ENCODE measurements around the gene OR2C1.

OR2C1 gene

DNA sequence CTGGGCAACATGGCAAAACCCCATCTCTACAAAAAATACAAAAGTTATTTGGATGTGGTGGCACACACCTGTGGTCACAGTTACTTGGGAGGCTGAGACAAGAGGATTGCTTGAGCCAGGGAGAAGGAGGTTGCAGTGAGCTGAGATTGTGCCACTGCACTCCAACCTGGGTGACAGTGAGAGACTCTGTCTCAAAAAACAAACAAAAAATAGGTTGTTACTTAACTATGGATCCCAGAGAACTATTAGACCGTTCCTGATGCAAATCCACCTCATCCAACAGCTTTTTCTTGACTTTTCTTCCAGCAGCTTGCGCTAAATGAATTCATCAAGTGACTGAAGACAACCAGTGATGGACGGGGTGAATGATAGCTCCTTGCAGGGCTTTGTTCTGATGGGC, at the start of gene OR2C1:
Gene OR2C1, plus strand, starts transcription at position 301 of the 400 bp plus-strand sequence. Its CDS starts 52 bp downstream, at position 353.
- H3K27me3 Mint-ChIP-seq (ENCODE audit: low read depth, poor library complexity): peaks cover 50% of the 10 kb centered on the region
- H3K27ac Mint-ChIP-seq: no peak within 1 kb of the TSS
- H3K4me1 Mint-ChIP-seq: no peaks in the 10 kb centered on the region
- no peak for DNase-seq
- H3K9me3 Mint-ChIP-seq: peaks cover 56% of the 10 kb centered on the region
- TF ChIP-seq, protein P1, sequence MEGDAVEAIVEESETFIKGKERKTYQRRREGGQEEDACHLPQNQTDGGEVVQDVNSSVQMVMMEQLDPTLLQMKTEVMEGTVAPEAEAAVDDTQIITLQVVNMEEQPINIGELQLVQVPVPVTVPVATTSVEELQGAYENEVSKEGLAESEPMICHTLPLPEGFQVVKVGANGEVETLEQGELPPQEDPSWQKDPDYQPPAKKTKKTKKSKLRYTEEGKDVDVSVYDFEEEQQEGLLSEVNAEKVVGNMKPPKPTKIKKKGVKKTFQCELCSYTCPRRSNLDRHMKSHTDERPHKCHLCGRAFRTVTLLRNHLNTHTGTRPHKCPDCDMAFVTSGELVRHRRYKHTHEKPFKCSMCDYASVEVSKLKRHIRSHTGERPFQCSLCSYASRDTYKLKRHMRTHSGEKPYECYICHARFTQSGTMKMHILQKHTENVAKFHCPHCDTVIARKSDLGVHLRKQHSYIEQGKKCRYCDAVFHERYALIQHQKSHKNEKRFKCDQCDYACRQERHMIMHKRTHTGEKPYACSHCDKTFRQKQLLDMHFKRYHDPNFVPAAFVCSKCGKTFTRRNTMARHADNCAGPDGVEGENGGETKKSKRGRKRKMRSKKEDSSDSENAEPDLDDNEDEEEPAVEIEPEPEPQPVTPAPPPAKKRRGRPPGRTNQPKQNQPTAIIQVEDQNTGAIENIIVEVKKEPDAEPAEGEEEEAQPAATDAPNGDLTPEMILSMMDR (IDR thresholded peaks at IDR 0.05): no peak
- H3K4me3 Mint-ChIP-seq: no peak within 1 kb of the TSS
- H3K36me3 Mint-ChIP-seq (ENCODE audit: low read depth): no peaks in the 10 kb centered on the region

DNA sequence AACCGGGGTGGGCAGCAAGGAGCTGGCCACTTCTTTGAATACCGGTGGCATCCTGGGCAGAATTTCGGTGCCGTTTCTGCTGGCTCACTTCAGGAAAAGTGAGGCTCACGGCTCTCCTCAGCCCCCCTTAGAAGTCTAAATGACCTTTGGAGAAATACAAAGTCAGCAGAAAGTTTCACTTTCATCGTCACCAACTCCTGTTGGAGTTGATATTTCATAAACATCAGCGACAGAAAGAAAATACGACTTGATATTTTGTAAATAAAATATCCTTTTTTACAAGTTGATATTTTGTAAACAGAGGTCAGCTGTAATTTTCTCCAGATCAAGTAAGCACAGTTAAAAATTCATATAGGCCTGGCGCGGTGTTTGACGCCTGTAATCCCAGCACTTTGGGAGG, 49.6 kb upstream of the OR2C1 start:
- Mint-ChIP-seq H3K4me3 (peak overlapping the region; percentile 79), H3K36me3 (ENCODE audit: low read depth) (peaks cover 91% of the 10 kb centered on the region), H3K27ac (no peak overlapping the region), H3K4me1 (peaks cover 5% of the 10 kb centered on the region), H3K27me3 (ENCODE audit: low read depth, poor library complexity) (peaks cover 6% of the 10 kb centered on the region), H3K9me3 (peaks cover 98% of the 10 kb centered on the region)
- TF ChIP-seq, protein P1 (IDR thresholded peaks at IDR 0.05): no peak
- DNase-seq: no peak

DNA sequence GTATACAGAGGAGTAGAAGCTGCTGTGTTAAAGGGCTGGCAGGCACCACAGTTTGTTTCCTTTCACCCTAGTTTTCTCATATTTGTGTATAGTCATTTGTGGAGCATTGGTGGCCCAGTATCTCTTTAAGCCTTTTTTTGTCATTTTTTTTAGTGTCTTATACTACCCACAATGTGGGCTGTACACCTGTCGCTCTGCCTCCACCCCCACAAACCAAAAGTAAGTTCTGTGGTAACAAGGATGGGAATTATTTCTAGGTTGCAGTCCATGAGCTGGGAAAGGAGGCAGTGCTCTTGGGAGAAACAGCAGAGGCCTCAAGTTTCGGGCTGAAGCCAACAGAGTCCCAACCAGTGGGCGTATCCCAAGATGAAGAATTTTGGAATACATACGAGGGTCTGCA, 44.2 kb upstream of the OR2C1 start:
- TF ChIP-seq, protein P1 (IDR thresholded peaks at IDR 0.05): no peak
- no peak overlapping the region for H3K27ac Mint-ChIP-seq
- no peak overlapping the region for H3K4me3 Mint-ChIP-seq
- no peaks in the 10 kb centered on the region for H3K4me1 Mint-ChIP-seq
- peaks cover 100% of the 10 kb centered on the region for H3K36me3 Mint-ChIP-seq (ENCODE audit: low read depth)
- peaks cover 10% of the 10 kb centered on the region for H3K27me3 Mint-ChIP-seq (ENCODE audit: low read depth, poor library complexity)
- no peak for DNase-seq
- H3K9me3 Mint-ChIP-seq: peaks cover 100% of the 10 kb centered on the region

DNA sequence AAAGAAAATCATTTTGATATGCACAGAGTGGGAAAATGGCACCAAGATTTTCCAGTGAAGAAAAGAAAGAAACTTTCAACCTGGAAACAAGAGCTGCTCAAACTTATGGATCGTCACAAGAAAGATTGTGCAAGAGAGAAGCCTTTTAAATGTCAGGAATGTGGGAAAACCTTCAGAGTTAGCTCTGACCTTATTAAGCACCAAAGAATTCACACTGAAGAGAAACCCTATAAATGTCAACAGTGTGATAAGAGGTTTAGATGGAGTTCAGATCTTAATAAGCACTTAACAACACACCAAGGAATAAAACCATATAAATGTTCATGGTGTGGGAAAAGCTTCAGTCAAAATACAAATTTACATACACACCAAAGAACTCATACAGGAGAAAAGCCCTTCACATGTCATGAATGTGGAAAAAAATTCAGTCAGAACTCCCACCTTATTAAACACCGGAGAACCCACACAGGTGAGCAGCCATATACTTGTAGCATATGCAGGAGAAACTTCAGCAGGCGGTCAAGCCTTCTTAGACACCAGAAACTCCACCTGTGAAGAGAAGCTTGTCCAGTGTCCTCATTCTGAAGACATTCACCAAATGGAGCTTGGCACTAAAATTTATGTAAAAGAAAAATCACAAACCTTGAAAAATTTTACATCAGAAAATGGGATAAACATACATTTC, 38.2 kb upstream of the OR2C1 start:
- H3K27ac Mint-ChIP-seq: no peak overlapping the region
- peaks cover 83% of the 10 kb centered on the region for H3K36me3 Mint-ChIP-seq (ENCODE audit: low read depth)
- H3K9me3 Mint-ChIP-seq: peaks cover 100% of the 10 kb centered on the region
- DNase-seq: no peak
- H3K4me1 Mint-ChIP-seq: no peaks in the 10 kb centered on the region
- TF ChIP-seq, protein P1 (IDR thresholded peaks at IDR 0.05): no peak
- H3K27me3 Mint-ChIP-seq (ENCODE audit: low read depth, poor library complexity): peaks cover 3% of the 10 kb centered on the region
- H3K4me3 Mint-ChIP-seq: no peak overlapping the region

DNA sequence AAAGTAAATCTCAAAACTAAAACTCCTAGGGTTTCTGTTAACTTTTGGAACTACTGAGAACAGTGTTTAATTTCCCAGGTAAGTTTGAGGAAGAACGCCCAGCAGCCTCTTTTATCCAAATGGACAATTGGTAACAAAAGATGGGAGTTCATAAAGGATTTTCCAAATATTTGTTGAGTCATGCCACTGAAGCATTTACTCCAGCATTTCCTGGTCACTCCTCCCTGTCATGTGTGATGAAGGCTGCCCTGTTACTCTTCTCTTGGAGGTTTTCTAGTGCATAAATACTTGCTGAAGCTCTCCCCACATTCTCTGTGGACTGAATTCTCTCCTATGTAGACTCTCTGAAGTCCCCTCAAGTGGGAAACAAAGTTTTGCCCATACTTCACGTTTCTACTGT, 33.9 kb upstream of the OR2C1 start:
- Mint-ChIP-seq H3K27ac (no peak overlapping the region), H3K9me3 (peaks cover 85% of the 10 kb centered on the region), H3K36me3 (ENCODE audit: low read depth) (peaks cover 39% of the 10 kb centered on the region), H3K4me1 (no peaks in the 10 kb centered on the region), H3K4me3 (no peak overlapping the region), H3K27me3 (ENCODE audit: low read depth, poor library complexity) (peaks cover 4% of the 10 kb centered on the region)
- TF ChIP-seq, protein P1 (IDR thresholded peaks at IDR 0.05): no peak
- no peak for DNase-seq

DNA sequence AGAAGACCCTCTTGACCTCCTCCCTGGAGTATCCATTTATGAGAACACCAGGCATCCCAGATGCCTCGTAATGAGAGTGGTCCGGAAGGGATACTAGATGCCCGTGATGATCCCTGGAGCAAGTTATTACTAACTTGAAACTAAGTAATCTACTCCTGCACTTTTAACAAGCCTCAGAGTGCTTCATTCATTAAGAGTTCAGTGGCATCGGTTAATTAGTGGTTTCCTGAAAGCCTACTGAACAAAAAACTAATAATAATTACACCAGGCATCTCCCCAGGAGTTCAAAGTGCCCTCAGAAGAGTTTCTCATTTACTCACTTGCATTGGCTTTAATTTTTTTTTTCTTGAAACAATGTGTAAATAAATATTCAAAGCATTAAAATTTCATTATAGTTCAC, 28.2 kb upstream of the OR2C1 start:
- DNase-seq: no peak
- Mint-ChIP-seq H3K4me3 (no peak overlapping the region), H3K27ac (no peak overlapping the region), H3K4me1 (no peaks in the 10 kb centered on the region), H3K36me3 (ENCODE audit: low read depth) (no peaks in the 10 kb centered on the region), H3K9me3 (peaks cover 49% of the 10 kb centered on the region), H3K27me3 (ENCODE audit: low read depth, poor library complexity) (peaks cover 7% of the 10 kb centered on the region)
- TF ChIP-seq, protein P1 (IDR thresholded peaks at IDR 0.05): no peak
